ENCODE data around the gene DOK6.

The DOK6 gene

GRCh38 chr18:69774831-69775230, 374.1 kb downstream of the DOK6 start:
- no peak for DNase-seq (ENCODE audit: insufficient read length, low spot score)
- FAIRE-seq: no peak
- TF ChIP-seq CTCF (IDR thresholded peaks at IDR 0.05; ENCODE audit: insufficient read depth, missing control alignments): no peak

GRCh38 chr18:69777248-69777647, 376.6 kb downstream of the DOK6 start:
- TF ChIP-seq CTCF (IDR thresholded peaks at IDR 0.05; ENCODE audit: insufficient read depth, missing control alignments): no peak
- DNase-seq (ENCODE audit: insufficient read length, low spot score): no peak
- no peak for FAIRE-seq

- DNase-seq (ENCODE audit: insufficient read length, low spot score) (no peak), FAIRE-seq (no peak)
These were observed 378.0 kb downstream of the DOK6 start for GRCh38 chr18:69778680-69779079.

GRCh38 chr18:69780851-69781250, 380.2 kb downstream of the DOK6 start:
- no peak for TF ChIP-seq CTCF (IDR thresholded peaks at IDR 0.05; ENCODE audit: insufficient read depth, missing control alignments)
- peak; percentile 100 for FAIRE-seq
- no peak for DNase-seq (ENCODE audit: insufficient read length, low spot score)

More at GRCh38 chr18:69778680-69779079, 378.0 kb downstream of the DOK6 start:
- no peak for TF ChIP-seq CTCF (IDR thresholded peaks at IDR 0.05; ENCODE audit: insufficient read depth, missing control alignments)

GRCh38 chr18:69784815-69785214, 384.1 kb downstream of the DOK6 start:
- TF ChIP-seq CTCF (IDR thresholded peaks at IDR 0.05; ENCODE audit: insufficient read depth, missing control alignments): no peak
- FAIRE-seq (peak; percentile 100), DNase-seq (ENCODE audit: insufficient read length, low spot score) (no peak)

GRCh38 chr18:69785466-69785865, 384.8 kb downstream of the DOK6 start:
- FAIRE-seq (no peak), DNase-seq (ENCODE audit: insufficient read length, low spot score) (no peak)
- no peak for TF ChIP-seq CTCF (IDR thresholded peaks at IDR 0.05; ENCODE audit: insufficient read depth, missing control alignments)

GRCh38 chr18:69786427-69786826, 385.7 kb downstream of the DOK6 start:
- no peak for FAIRE-seq
- TF ChIP-seq CTCF (IDR thresholded peaks at IDR 0.05; ENCODE audit: insufficient read depth, missing control alignments): no peak
- DNase-seq (ENCODE audit: insufficient read length, low spot score): no peak

Measured in D721Med (cell line).